Measurements from ENCODE around the gene ELL. TPM values are rescaled to one million over a fixed set of nuclear protein-coding genes. Genes with fewer than 3 reads are reported as not detected.

ELL gene
- total RNA-seq, 1 experiment from 2014 or later = 21.0 TPM

- H3K79me2 ChIP-seq (ENCODE audit: low read length) = no peaks in the 10 kb centered on the region
- BruUV-seq (replicated peaks) = no TSS peak
- H2AFZ ChIP-seq (ENCODE audit: low read length) = no peak overlapping the region
- H3K9me3 ChIP-seq (ENCODE audit: low read length) = no peaks in the 10 kb centered on the region
- intact Hi-C loops (cut with micrococcal nuclease) = no loop called here
- H3K27me3 ChIP-seq (ENCODE audit: low read length) = no peaks in the 10 kb centered on the region
- no peak overlapping the region for H3K4me2 ChIP-seq (ENCODE audit: low read length)
- H3F3A ChIP-seq (ENCODE audit: low read length, unreplicated experiment) = no peaks in the 10 kb centered on the region
- ChIA-PET POLR2A (ENCODE audit: unreplicated experiment) (no interaction called here), CTCF (no interaction called here)
- no peaks in the 10 kb centered on the region for H4K20me1 ChIP-seq (ENCODE audit: low read length)
- H3K36me3 ChIP-seq (ENCODE audit: low read depth, low read length) = no peaks in the 10 kb centered on the region
- no peak overlapping the region for H3K27ac ChIP-seq (ENCODE audit: low read length)
- H3K9me2 ChIP-seq (replicated peaks; ENCODE audit: low read length) = no peaks in the 10 kb centered on the region
- H3K4me1 ChIP-seq (ENCODE audit: insufficient read depth, low read length) = no peaks in the 10 kb centered on the region
- no peak for DNase-seq
- no peak for ATAC-seq
- TF ChIP-seq EZH2 (IDR thresholded peaks at IDR 0.05; ENCODE audit: low read length, unreplicated experiment) = no peak
- TF ChIP-seq EZH2phosphoT487 (IDR thresholded peaks at IDR 0.05; ENCODE audit: borderline replicate concordance, low read length) = no peak
- TF ChIP-seq, protein P1, sequence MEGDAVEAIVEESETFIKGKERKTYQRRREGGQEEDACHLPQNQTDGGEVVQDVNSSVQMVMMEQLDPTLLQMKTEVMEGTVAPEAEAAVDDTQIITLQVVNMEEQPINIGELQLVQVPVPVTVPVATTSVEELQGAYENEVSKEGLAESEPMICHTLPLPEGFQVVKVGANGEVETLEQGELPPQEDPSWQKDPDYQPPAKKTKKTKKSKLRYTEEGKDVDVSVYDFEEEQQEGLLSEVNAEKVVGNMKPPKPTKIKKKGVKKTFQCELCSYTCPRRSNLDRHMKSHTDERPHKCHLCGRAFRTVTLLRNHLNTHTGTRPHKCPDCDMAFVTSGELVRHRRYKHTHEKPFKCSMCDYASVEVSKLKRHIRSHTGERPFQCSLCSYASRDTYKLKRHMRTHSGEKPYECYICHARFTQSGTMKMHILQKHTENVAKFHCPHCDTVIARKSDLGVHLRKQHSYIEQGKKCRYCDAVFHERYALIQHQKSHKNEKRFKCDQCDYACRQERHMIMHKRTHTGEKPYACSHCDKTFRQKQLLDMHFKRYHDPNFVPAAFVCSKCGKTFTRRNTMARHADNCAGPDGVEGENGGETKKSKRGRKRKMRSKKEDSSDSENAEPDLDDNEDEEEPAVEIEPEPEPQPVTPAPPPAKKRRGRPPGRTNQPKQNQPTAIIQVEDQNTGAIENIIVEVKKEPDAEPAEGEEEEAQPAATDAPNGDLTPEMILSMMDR (conservative IDR thresholded peaks at IDR 0.05; ENCODE audit: low read depth, low read length) = no peak
- no peak overlapping the region for H3K4me3 ChIP-seq (ENCODE audit: low read length)
- H3K9ac ChIP-seq (ENCODE audit: low read length) = no peak overlapping the region
Observed at GRCh38 chr19:18429717-18430416, 92.0 kb downstream of the ELL start.

DNA sequence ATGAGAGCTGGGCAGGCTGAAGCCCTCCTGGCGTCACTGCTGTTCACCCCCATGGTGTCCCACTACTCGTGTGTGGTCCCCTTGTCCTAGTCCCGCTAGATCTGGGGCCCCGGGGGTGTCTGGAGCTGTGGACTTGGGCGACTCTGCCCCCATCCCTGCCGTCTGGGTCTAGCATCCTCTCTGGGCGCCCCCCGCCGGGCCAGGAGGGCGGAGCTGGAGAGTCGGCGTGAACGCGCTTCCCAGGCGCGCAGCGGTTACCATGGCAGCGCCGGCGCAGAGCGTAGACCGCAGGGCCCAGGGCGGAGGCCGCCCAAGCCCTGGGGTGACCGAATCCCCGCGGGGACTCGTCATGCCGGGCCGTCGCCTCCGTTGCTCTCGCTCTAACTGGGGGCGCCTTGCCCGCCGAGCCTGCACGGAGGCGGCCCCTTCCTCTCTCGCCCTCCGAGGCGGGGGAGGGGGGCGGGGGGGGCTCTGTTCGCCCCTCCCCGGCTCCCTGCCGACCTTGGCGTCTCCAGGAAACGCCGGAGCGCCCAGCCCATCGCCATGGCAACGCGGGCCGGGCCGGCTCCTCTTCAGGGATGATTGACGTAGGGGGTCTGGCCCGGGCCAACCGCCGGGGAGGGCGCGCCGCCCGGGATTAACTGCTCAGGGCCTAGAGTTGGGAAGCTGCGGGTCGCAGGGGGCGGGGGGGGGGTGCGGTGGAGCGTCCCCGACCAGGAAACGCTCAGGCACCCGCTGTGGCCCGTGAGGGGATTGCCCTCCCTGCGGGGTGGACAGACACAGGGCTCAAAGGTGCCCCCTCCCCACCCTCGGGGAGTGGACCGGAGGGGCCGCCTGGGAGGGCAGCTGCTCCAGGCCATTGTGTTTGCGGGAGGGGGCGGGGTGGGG lies 92.8 kb downstream of the ELL start:
- Histone ChIP-seq H3K79me2 (ENCODE audit: low read length) (peaks cover 6% of the 10 kb centered on the region; the same call in 1 of the 2 replicates), H3K9me3 (ENCODE audit: low read length) (no peaks in the 10 kb centered on the region), H3F3A (ENCODE audit: low read length, unreplicated experiment) (no peaks in the 10 kb centered on the region), H3K4me2 (ENCODE audit: low read length) (no peak overlapping the region), H3K9me2 (replicated peaks; ENCODE audit: low read length) (no peaks in the 10 kb centered on the region), H2AFZ (ENCODE audit: low read length) (no peak overlapping the region), H3K27me3 (ENCODE audit: low read length) (no peaks in the 10 kb centered on the region), H3K9ac (ENCODE audit: low read length) (no peak overlapping the region), H3K4me1 (ENCODE audit: insufficient read depth, low read length) (no peaks in the 10 kb centered on the region), H3K36me3 (ENCODE audit: low read depth, low read length) (no peaks in the 10 kb centered on the region), H3K27ac (ENCODE audit: low read length) (no peak overlapping the region), H3K4me3 (ENCODE audit: low read length) (no peak overlapping the region), H4K20me1 (ENCODE audit: low read length) (no peaks in the 10 kb centered on the region)
- ChIA-PET CTCF (no interaction called here), POLR2A (ENCODE audit: unreplicated experiment) (no interaction called here)
- ATAC-seq (no peak), DNase-seq (no peak)
- no TSS peak for BruUV-seq (replicated peaks)
- intact Hi-C loops (cut with micrococcal nuclease) = no loop called here
- no peak for TF ChIP-seq EZH2phosphoT487 (IDR thresholded peaks at IDR 0.05; ENCODE audit: borderline replicate concordance, low read length)
- TF ChIP-seq, protein P1 (conservative IDR thresholded peaks at IDR 0.05; ENCODE audit: low read depth, low read length) = no peak

Measured in PC-3 (cell line).